Urothelium cell line (cell line): ENCODE measurements around the gene KIAA0319L.
"Not testable (repeated sequence)": the region's sequence is repeated elsewhere in the genome, so short reads cannot be mapped to it uniquely, and the experiment has no call there.

Source experiments
- DNase-seq: peaks from one replicate; pipeline ENCODE4 v3.0.0; 2011; ENCODE audit warnings: low spot score, mixed read lengths
- FAIRE-seq: peaks from 2 replicates; lab custom pipeline; 2011; peaks lifted over from hg19 to GRCh38; lab: Jason Lieb, UNC

KIAA0319L gene

GRCh38 chr1:35585281-35585680 is 28.1 kb upstream of the KIAA0319L start:
- FAIRE-seq, result no peak
- no peak for DNase-seq

GRCh38 chr1:35581621-35582020 is 24.4 kb upstream of the KIAA0319L start:
- not testable (repeated sequence) for FAIRE-seq

GRCh38 chr1:35580949-35581388 is 23.8 kb upstream of the KIAA0319L start:
- no peak for DNase-seq
- FAIRE-seq, result no peak

More at GRCh38 chr1:35581621-35582020, 24.4 kb upstream of the KIAA0319L start:
- DNase-seq, result not testable (repeated sequence)

GRCh38 chr1:35577071-35577998 is 20.1 kb upstream of the KIAA0319L start:
- FAIRE-seq, result no peak
- no peak for DNase-seq

GRCh38 chr1:35576766-35577070 is 19.5 kb upstream of the KIAA0319L start:
- DNase-seq, FAIRE-seq: not testable (repeated sequence)

- no peak for DNase-seq
- FAIRE-seq, result no peak
These were observed 19.0 kb upstream of the KIAA0319L start for GRCh38 chr1:35576061-35576765.

- FAIRE-seq (no peak), DNase-seq (no peak)
These were observed 18.3 kb upstream of the KIAA0319L start for GRCh38 chr1:35575416-35575958.

GRCh38 chr1:35574655-35575415 is 17.6 kb upstream of the KIAA0319L start:
- DNase-seq (no peak), FAIRE-seq (no peak)

- FAIRE-seq (no peak), DNase-seq (no peak)
These were observed 17.0 kb upstream of the KIAA0319L start for GRCh38 chr1:35574125-35574654.

- peak; percentile 75 for DNase-seq
These were observed 16.3 kb upstream of the KIAA0319L start, which contains the start of gene TFAP2E for GRCh38 chr1:35573198-35574124. Gene TFAP2E, plus strand, starts transcription at chr1:35573314. Its CDS starts 264 bp downstream, at chr1:35573578.

GRCh38 chr1:35572296-35572695 is 15.1 kb upstream of the KIAA0319L start:
- FAIRE-seq, result no peak
- no peak for DNase-seq

More at GRCh38 chr1:35573198-35574124, 16.3 kb upstream of the KIAA0319L start, which contains the start of gene TFAP2E:
- FAIRE-seq, result no peak

- FAIRE-seq (no peak), DNase-seq (no peak)
These were observed 14.1 kb upstream of the KIAA0319L start for GRCh38 chr1:35571263-35571662.

- DNase-seq, result no peak
- no peak for FAIRE-seq
These were observed 13.5 kb upstream of the KIAA0319L start for GRCh38 chr1:35570589-35571137.

- no peak for FAIRE-seq
- no peak for DNase-seq
These were observed 12.7 kb upstream of the KIAA0319L start for GRCh38 chr1:35569936-35570335.

- DNase-seq (peak; percentile 79), FAIRE-seq (no peak)
These were observed 11.8 kb upstream of the KIAA0319L start for GRCh38 chr1:35568975-35569395.

GRCh38 chr1:35567947-35568558 is 10.8 kb upstream of the KIAA0319L start:
- no peak for DNase-seq
- FAIRE-seq, result no peak

- no peak for DNase-seq
- no peak for FAIRE-seq
These were observed 8.5 kb upstream of the KIAA0319L start for GRCh38 chr1:35565742-35566133.

- no peak for DNase-seq
These were observed 7.9 kb upstream of the KIAA0319L start for GRCh38 chr1:35564884-35565741.

More at GRCh38 chr1:35564884-35565741, 7.9 kb upstream of the KIAA0319L start:
- FAIRE-seq, result no peak
